ENCODE data around the gene SPATA31D1. TPM values are rescaled to one million over a fixed set of nuclear protein-coding genes. Genes with fewer than 3 reads are reported as not detected.
"Not testable (repeated sequence)": the region's sequence is repeated elsewhere in the genome, so short reads cannot be mapped to it uniquely, and the experiment has no call there.

Gene SPATA31D1
- not detected for total RNA-seq
- polyA plus RNA-seq, result not detected
- not detected for total RNA-seq

DNA sequence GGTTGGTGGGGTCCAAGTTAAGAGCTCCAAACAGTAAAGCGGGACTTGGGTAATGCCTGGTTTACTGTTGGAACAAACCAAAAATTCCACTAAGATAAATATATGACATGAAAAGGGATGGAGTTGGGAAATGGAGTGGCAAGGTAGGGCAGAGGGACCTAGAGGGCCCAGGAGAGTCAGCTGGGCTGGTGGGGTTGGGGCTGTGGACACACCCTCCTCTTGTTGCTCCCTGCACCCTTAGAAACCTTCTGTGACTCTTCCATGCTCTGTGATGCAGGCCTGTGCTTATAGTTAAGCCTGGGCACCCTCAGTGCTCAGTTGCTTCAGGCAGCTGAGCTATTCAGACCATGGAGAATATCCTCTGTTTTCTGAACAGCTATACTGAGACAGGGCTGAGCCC lies at the start of gene SPATA31D1:
TSS of gene SPATA31D1 (plus strand) at position 301 of the 400 bp plus-strand sequence. CDS start at position 348, 47 bp downstream.
- DNase-seq; H3K27ac Mint-ChIP-seq; H3K36me3 ChIP-seq (ENCODE audit: control insufficient read depth in 2 of 3, insufficient read depth in 3 of 3, low read length in 3 of 3); intact Hi-C loops (cut with micrococcal nuclease); H3K36me3 Mint-ChIP-seq; H3K4me1 Mint-ChIP-seq; H3K4me1 ChIP-seq (ENCODE audit: control insufficient read depth in 2 of 2, insufficient read depth in 2 of 2, low read length in 2 of 2); H3K27me3 Mint-ChIP-seq; H3K9me3 ChIP-seq (ENCODE audit: control insufficient read depth in 2 of 3, low read length in 3 of 3); CTCF ChIA-PET; H3K27ac ChIP-seq (ENCODE audit: low read depth, low read length); ATAC-seq; POLR2A ChIA-PET; H3K27me3 ChIP-seq (ENCODE audit: control insufficient read depth in 2 of 2, insufficient read depth in 2 of 2, low read length in 2 of 2); H3K4me3 ChIP-seq (ENCODE audit: low read length); H3K4me3 Mint-ChIP-seq: not testable (repeated sequence)
- H3K9me3 Mint-ChIP-seq, result peaks cover 0 to 17% (median 5%) of the 10 kb centered on the region in 11 donors

GRCh38 chr9:81943393-81943792 lies 45.2 kb upstream of the SPATA31D1 start, which contains the start of gene SPATA31D3:
Gene SPATA31D3, plus strand, starts transcription at chr9:81943500. Its CDS starts 86 bp downstream, at chr9:81943586.
- H3K4me3 ChIP-seq (ENCODE audit: low read length); CTCF ChIA-PET; H3K9me3 Mint-ChIP-seq; H3K9me3 ChIP-seq (ENCODE audit: control insufficient read depth in 2 of 3, low read length in 3 of 3); H3K4me3 Mint-ChIP-seq; H3K36me3 Mint-ChIP-seq; intact Hi-C loops (cut with micrococcal nuclease); H3K4me1 Mint-ChIP-seq; H3K27me3 ChIP-seq (ENCODE audit: control insufficient read depth in 2 of 2, insufficient read depth in 2 of 2, low read length in 2 of 2); H3K27ac ChIP-seq (ENCODE audit: low read depth, low read length); H3K27me3 Mint-ChIP-seq; H3K27ac Mint-ChIP-seq; POLR2A ChIA-PET; DNase-seq; H3K36me3 ChIP-seq (ENCODE audit: control insufficient read depth in 2 of 3, insufficient read depth in 3 of 3, low read length in 3 of 3); H3K4me1 ChIP-seq (ENCODE audit: control insufficient read depth in 2 of 2, insufficient read depth in 2 of 2, low read length in 2 of 2): not testable (repeated sequence)
- ATAC-seq, result peak; percentile 10

DNA sequence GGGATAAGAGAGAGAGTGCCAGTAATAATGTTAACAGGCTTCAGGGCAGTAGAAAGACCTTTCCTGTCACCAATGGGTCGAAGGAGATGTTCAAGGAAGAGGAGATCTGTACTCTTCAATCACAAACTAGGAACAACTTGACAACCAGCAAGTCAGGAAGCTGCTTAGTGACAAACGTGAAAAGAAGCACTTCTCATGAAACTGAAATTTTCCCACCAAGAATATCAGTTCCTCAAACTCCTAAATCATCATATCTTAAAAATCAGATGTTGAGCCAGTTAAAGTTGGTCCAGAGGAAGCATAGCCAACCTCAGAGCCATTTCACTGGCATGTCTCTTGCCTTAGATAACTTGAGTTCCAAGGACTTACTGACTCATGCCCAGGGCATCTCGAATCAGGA lies 39.9 kb upstream of the SPATA31D1 start:
- POLR2A ChIA-PET; H3K36me3 Mint-ChIP-seq; H3K4me3 ChIP-seq (ENCODE audit: low read length); H3K4me1 ChIP-seq (ENCODE audit: control insufficient read depth in 2 of 2, insufficient read depth in 2 of 2, low read length in 2 of 2); DNase-seq; ATAC-seq; H3K9me3 ChIP-seq (ENCODE audit: control insufficient read depth in 2 of 3, low read length in 3 of 3); H3K27ac Mint-ChIP-seq; H3K27me3 Mint-ChIP-seq; CTCF ChIA-PET; H3K4me1 Mint-ChIP-seq; H3K27me3 ChIP-seq (ENCODE audit: control insufficient read depth in 2 of 2, insufficient read depth in 2 of 2, low read length in 2 of 2); H3K36me3 ChIP-seq (ENCODE audit: control insufficient read depth in 2 of 3, insufficient read depth in 3 of 3, low read length in 3 of 3); H3K4me3 Mint-ChIP-seq; H3K27ac ChIP-seq (ENCODE audit: low read depth, low read length); intact Hi-C loops (cut with micrococcal nuclease): not testable (repeated sequence)
- H3K9me3 Mint-ChIP-seq, result peaks cover 0 to 26% (median 5%) of the 10 kb centered on the region in 11 donors

DNA sequence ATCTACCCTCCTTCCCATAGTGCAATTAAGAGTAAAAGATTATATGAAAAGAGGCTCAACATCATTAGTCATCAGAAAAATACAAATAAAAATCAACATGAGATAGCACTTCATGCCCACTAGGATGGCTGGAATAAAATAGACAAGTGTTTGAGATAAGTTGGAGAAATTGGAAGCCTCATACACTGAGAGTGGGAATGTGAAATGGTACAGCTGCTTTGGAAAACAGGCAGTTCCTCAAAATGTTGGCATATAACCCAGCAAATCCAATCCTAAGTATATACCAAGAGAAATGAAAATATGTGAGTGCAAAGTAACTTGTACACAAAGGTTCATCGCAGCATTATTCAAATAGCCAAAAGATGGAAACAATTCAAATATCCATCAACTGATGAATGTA lies 35.5 kb upstream of the SPATA31D1 start:
- no peaks in the 10 kb centered on the region for H3K27me3 Mint-ChIP-seq
- ChIA-PET CTCF (no interaction called here), POLR2A (no interaction called here)
- H3K27ac Mint-ChIP-seq, result no peak overlapping the region
- peaks cover 0 to 11% (median 0%) of the 10 kb centered on the region in 5 donors for H3K36me3 Mint-ChIP-seq
- DNase-seq (no peak), ATAC-seq (no peak)
- Histone ChIP-seq H3K4me1 (ENCODE audit: control insufficient read depth in 2 of 2, insufficient read depth in 2 of 2, low read length in 2 of 2) (no peaks in the 10 kb centered on the region), H3K9me3 (ENCODE audit: control insufficient read depth in 2 of 3, low read length in 3 of 3) (peaks cover 0 to 13% (median 0%) of the 10 kb centered on the region in 3 experiments), H3K27ac (ENCODE audit: low read depth, low read length) (no peak overlapping the region), H3K36me3 (ENCODE audit: control insufficient read depth in 2 of 3, insufficient read depth in 3 of 3, low read length in 3 of 3) (no peaks in the 10 kb centered on the region), H3K27me3 (ENCODE audit: control insufficient read depth in 2 of 2, insufficient read depth in 2 of 2, low read length in 2 of 2) (no peaks in the 10 kb centered on the region), H3K4me3 (ENCODE audit: low read length) (no peak overlapping the region)
- H3K4me3 Mint-ChIP-seq, result no peak overlapping the region
- peaks cover 2 to 57% (median 19%) of the 10 kb centered on the region in 11 donors for H3K9me3 Mint-ChIP-seq
- H3K4me1 Mint-ChIP-seq, result peaks cover 0 to 2% (median 0%) of the 10 kb centered on the region in 7 donors
- intact Hi-C loops (cut with micrococcal nuclease), result no loop called here

DNA sequence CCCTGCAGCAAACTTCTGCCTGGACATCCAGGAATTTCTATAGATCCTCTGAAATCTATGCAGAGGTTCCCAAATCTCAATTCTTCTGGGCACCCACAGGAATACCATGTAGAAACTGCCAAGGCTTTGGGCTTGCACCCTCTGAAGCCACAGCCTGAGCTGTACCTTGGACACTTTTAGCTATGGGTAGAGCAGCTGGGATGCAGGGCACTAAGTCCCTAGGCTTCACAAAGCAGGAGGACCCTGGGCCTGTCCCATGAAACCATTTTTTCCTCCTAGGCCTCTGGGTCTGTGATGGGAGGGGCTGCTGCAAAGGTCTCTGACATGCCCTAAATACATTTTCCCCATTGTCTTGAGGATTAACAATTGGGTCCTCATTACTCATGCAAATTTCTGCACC lies 32.9 kb upstream of the SPATA31D1 start:
- peaks cover 0 to 58% (median 22%) of the 10 kb centered on the region in 11 donors for H3K9me3 Mint-ChIP-seq
- Histone ChIP-seq H3K27me3 (ENCODE audit: control insufficient read depth in 2 of 2, insufficient read depth in 2 of 2, low read length in 2 of 2) (no peaks in the 10 kb centered on the region), H3K9me3 (ENCODE audit: control insufficient read depth in 2 of 3, low read length in 3 of 3) (peaks cover 0 to 13% (median 0%) of the 10 kb centered on the region in 3 experiments), H3K4me3 (ENCODE audit: low read length) (no peak overlapping the region), H3K27ac (ENCODE audit: low read depth, low read length) (no peak overlapping the region), H3K4me1 (ENCODE audit: control insufficient read depth in 2 of 2, insufficient read depth in 2 of 2, low read length in 2 of 2) (no peaks in the 10 kb centered on the region), H3K36me3 (ENCODE audit: control insufficient read depth in 2 of 3, insufficient read depth in 3 of 3, low read length in 3 of 3) (no peaks in the 10 kb centered on the region)
- peaks cover 0 to 2% (median 0%) of the 10 kb centered on the region in 7 donors for H3K4me1 Mint-ChIP-seq
- no peak overlapping the region for H3K4me3 Mint-ChIP-seq
- H3K36me3 Mint-ChIP-seq, result peaks cover 0 to 11% (median 0%) of the 10 kb centered on the region in 5 donors
- ChIA-PET CTCF (no interaction called here), POLR2A (no interaction called here)
- H3K27me3 Mint-ChIP-seq, result no peaks in the 10 kb centered on the region
- no peak for ATAC-seq
- intact Hi-C loops (cut with micrococcal nuclease), result no loop called here
- DNase-seq, result no peak
- no peak overlapping the region for H3K27ac Mint-ChIP-seq

GRCh38 chr9:81964218-81965171 lies 24.1 kb upstream of the SPATA31D1 start:
- no peak overlapping the region for H3K4me3 ChIP-seq (ENCODE audit: low read length)
- ChIA-PET POLR2A (no interaction called here), CTCF (no interaction called here)
- H3K4me3 Mint-ChIP-seq, result no peak overlapping the region
- H3K9me3 Mint-ChIP-seq, result peaks cover 0 to 10% (median 3%) of the 10 kb centered on the region in 11 donors
- no peaks in the 10 kb centered on the region for H3K4me1 ChIP-seq (ENCODE audit: control insufficient read depth in 2 of 2, insufficient read depth in 2 of 2, low read length in 2 of 2)
- no peak for ATAC-seq
- H3K4me1 Mint-ChIP-seq, result no peaks in the 10 kb centered on the region
- no peaks in the 10 kb centered on the region for H3K9me3 ChIP-seq (ENCODE audit: control insufficient read depth in 2 of 3, low read length in 3 of 3)
- H3K36me3 ChIP-seq (ENCODE audit: control insufficient read depth in 2 of 3, insufficient read depth in 3 of 3, low read length in 3 of 3), result no peaks in the 10 kb centered on the region
- H3K27ac Mint-ChIP-seq, result no peak overlapping the region
- peaks cover 0 to 9% (median 0%) of the 10 kb centered on the region in 5 donors for H3K27me3 Mint-ChIP-seq
- intact Hi-C loops (cut with micrococcal nuclease), result no loop called here
- no peaks in the 10 kb centered on the region for H3K36me3 Mint-ChIP-seq
- no peak overlapping the region for H3K27ac ChIP-seq (ENCODE audit: low read depth, low read length)
- H3K27me3 ChIP-seq (ENCODE audit: control insufficient read depth in 2 of 2, insufficient read depth in 2 of 2, low read length in 2 of 2), result no peaks in the 10 kb centered on the region
- DNase-seq, result no peak

DNA sequence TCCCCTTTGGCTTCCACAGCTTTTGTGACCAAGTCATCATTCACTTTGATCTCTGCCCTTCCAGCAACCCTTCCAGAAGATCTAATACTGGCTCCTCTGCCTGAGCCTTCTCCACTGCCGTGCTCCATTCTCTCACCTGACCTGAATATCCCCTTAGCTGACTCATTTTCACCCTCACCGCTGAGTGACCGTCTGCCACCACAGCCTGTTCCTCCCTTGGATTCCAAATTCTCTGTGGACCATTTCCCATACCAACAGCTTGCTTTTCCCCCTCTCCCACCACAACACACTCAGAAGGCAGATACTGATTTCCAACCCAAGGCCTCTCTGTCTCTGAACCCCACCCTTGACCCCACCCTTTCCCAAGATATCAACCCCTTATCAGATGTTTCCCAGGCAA lies 20.5 kb upstream of the SPATA31D1 start:
- Histone ChIP-seq H3K36me3 (ENCODE audit: control insufficient read depth in 2 of 3, insufficient read depth in 3 of 3, low read length in 3 of 3) (no peaks in the 10 kb centered on the region), H3K27ac (ENCODE audit: low read depth, low read length) (no peak overlapping the region), H3K27me3 (ENCODE audit: control insufficient read depth in 2 of 2, insufficient read depth in 2 of 2, low read length in 2 of 2) (no peaks in the 10 kb centered on the region), H3K9me3 (ENCODE audit: control insufficient read depth in 2 of 3, low read length in 3 of 3) (no peaks in the 10 kb centered on the region), H3K4me3 (ENCODE audit: low read length) (no peak overlapping the region), H3K4me1 (ENCODE audit: control insufficient read depth in 2 of 2, insufficient read depth in 2 of 2, low read length in 2 of 2) (no peaks in the 10 kb centered on the region)
- intact Hi-C loops (cut with micrococcal nuclease), result no loop called here
- ChIA-PET CTCF (no interaction called here), POLR2A (no interaction called here)
- H3K4me1 Mint-ChIP-seq, result no peaks in the 10 kb centered on the region
- ATAC-seq, result no peak
- no peaks in the 10 kb centered on the region for H3K36me3 Mint-ChIP-seq
- H3K27ac Mint-ChIP-seq, result no peak overlapping the region
- H3K27me3 Mint-ChIP-seq, result peaks cover 0 to 9% (median 0%) of the 10 kb centered on the region in 5 donors
- no peak overlapping the region for H3K4me3 Mint-ChIP-seq
- H3K9me3 Mint-ChIP-seq, result peaks cover 0 to 15% (median 5%) of the 10 kb centered on the region in 11 donors
- DNase-seq, result no peak

Data from naive thymus-derived CD4-positive, alpha-beta T cell (primary cell).